ENCODE data around the gene SF3A2. TPM values are rescaled to one million over a fixed set of nuclear protein-coding genes. Genes with fewer than 3 reads are reported as not detected.

SF3A2 gene
- total RNA-seq, 1 experiment from 2014 or later = 184 TPM

GRCh38 chr19:2235381-2236063 is 1.1 kb upstream of the SF3A2 start:
- peaks cover 33% of the 10 kb centered on the region for H3K4me1 Mint-ChIP-seq
- POLR2A ChIA-PET = interaction anchor here (1.0 to 1.2 kb wide), 2 partner anchors 40 to 67 kb away, joined by 3 to 4 read pairs; no protein-coding TSS in a partner anchor
- H3K4me3 Mint-ChIP-seq = peak overlapping the region; percentile 93

GRCh38 chr19:2236064-2236313 is 635 bp upstream of the SF3A2 start:
- DNase-seq (ENCODE audit: low spot score) = no peak
- no peaks in the 10 kb centered on the region for H3K9me3 Mint-ChIP-seq
- peaks cover 14% of the 10 kb centered on the region; the same call in 1 of the 2 replicates for H3K36me3 Mint-ChIP-seq
- peak overlapping the region; percentile 93 for H3K4me3 Mint-ChIP-seq
- H3K27ac Mint-ChIP-seq = no peak overlapping the region
- TF ChIP-seq SMAD4 (CRISPR knock-in tag; IDR thresholded peaks at IDR 0.05) = no peak
- 0 out of 2 replicates have a peak, but pooled peaks have one; percentile 44 for TF ChIP-seq KAT7 (CRISPR knock-in tag; IDR thresholded peaks at IDR 0.05; ENCODE audit: borderline replicate concordance)
- no peak for TF ChIP-seq ATF3 (CRISPR knock-in tag; conservative IDR thresholded peaks at IDR 0.05)
- TF ChIP-seq JUN (CRISPR knock-in tag; IDR thresholded peaks at IDR 0.05) = peak; percentile 55; the same call in 1 of the 2 replicates
- ATAC-seq = no peak
- ChIA-PET POLR2A (interaction anchor here (1.0 to 1.2 kb wide), 2 partner anchors 39 to 67 kb away, joined by 3 to 4 read pairs; no protein-coding TSS in a partner anchor), CTCF (interaction anchor here (0.6 to 1.5 kb wide), 19 partner anchors 10 to 323 kb away, joined by 3 to 11 read pairs (median 4); partner anchors contain the start of gene AMH)
- peaks cover 5% of the 10 kb centered on the region; the same call in 1 of the 2 replicates for H3K27me3 Mint-ChIP-seq (ENCODE audit: low read depth)
- peaks cover 38% of the 10 kb centered on the region for H3K4me1 Mint-ChIP-seq

More at GRCh38 chr19:2235381-2236063, 1.1 kb upstream of the SF3A2 start:
- H3K36me3 Mint-ChIP-seq = peaks cover 14% of the 10 kb centered on the region; the same call in 1 of the 2 replicates
- ATAC-seq (no peak), DNase-seq (ENCODE audit: low spot score) (no peak)
- H3K9me3 Mint-ChIP-seq = no peaks in the 10 kb centered on the region
- peaks cover 5% of the 10 kb centered on the region; the same call in 1 of the 2 replicates for H3K27me3 Mint-ChIP-seq (ENCODE audit: low read depth)
- H3K27ac Mint-ChIP-seq = peak overlapping the region; percentile 90
- TF ChIP-seq ETV6 (CRISPR knock-in tag; IDR thresholded peaks at IDR 0.05) (0 out of 2 replicates have a peak, but pooled peaks have one; percentile 51), ZNF423 (CRISPR knock-in tag; IDR thresholded peaks at IDR 0.05) (peak; percentile 55), MAX (CRISPR knock-in tag; IDR thresholded peaks at IDR 0.05) (no peak), HMGXB4 (CRISPR knock-in tag; IDR thresholded peaks at IDR 0.05) (no peak)
- CTCF ChIA-PET = interaction anchor here (0.6 to 2.2 kb wide), 21 partner anchors 9 to 324 kb away, joined by 3 to 11 read pairs (median 4); partner anchors contain the start of gene AMH

GRCh38 chr19:2237051-2237868 is 636 bp downstream of the SF3A2 start:
- Mint-ChIP-seq H3K4me3 (peak overlapping the region; percentile 93), H3K36me3 (peaks cover 14% of the 10 kb centered on the region; the same call in 1 of the 2 replicates), H3K9me3 (no peaks in the 10 kb centered on the region), H3K4me1 (peaks cover 42% of the 10 kb centered on the region), H3K27ac (peak overlapping the region; percentile 99), H3K27me3 (ENCODE audit: low read depth) (peaks cover 5% of the 10 kb centered on the region; the same call in 1 of the 2 replicates)
- CTCF ChIA-PET = interaction anchor here (0.8 to 4.7 kb wide), 5 partner anchors 14 to 81 kb away, joined by 3 to 65 read pairs (median 21); partner anchors contain the start of gene AMH
- TF ChIP-seq SMAD4 (CRISPR knock-in tag; IDR thresholded peaks at IDR 0.05) (0 out of 2 replicates have a peak, but pooled peaks have one; percentile 3), TEAD4 (CRISPR knock-in tag; IDR thresholded peaks at IDR 0.05) (0 out of 2 replicates have a peak, but pooled peaks have one; percentile 3), ZNF121 (CRISPR knock-in tag; IDR thresholded peaks at IDR 0.05) (peak; percentile 93), JUN (CRISPR knock-in tag; IDR thresholded peaks at IDR 0.05) (no peak), CBFB (CRISPR knock-in tag; IDR thresholded peaks at IDR 0.05; ENCODE audit: low read depth) (no peak), PREB (CRISPR knock-in tag; IDR thresholded peaks at IDR 0.05; ENCODE audit: borderline replicate concordance) (0 out of 2 replicates have a peak, but pooled peaks have one; percentile 53), GTF2I (CRISPR knock-in tag; conservative IDR thresholded peaks at IDR 0.05) (peak; percentile 54; the same call in 1 of the 2 replicates)
- DNase-seq (ENCODE audit: low spot score) (no peak), ATAC-seq (peak; percentile 5)
- POLR2A ChIA-PET = no interaction called here
